Endothelial cell of umbilical vein (primary cell): ENCODE results near the gene HRH2. TPM values are rescaled to one million over a fixed set of nuclear protein-coding genes. Genes with fewer than 3 reads are reported as not detected.

Source experiments
- BruUV-seq: library from RNA; stranded (reverse); fragments of 400-500 nt; replicated peaks from 2 replicates; lab custom pipeline; 2021; lab: Mats Ljungman, UMichigan
- CTCF ChIA-PET: fragments of 300-600, 350-600 bp; sonication (Branson Sonifier 250); formaldehyde crosslinking; loops from one replicate; lab custom pipeline; 2021; ENCODE audit warnings: antibody characterized with exemption, inconsistent platforms; lab: Charles Lee
- POLR2A ChIA-PET: fragments of 300-600, 350-600 bp; sonication (Branson Sonifier 250); formaldehyde crosslinking; loops from one replicate; lab custom pipeline; 2021; ENCODE audit warnings: antibody characterized with exemption, inconsistent platforms; lab: Charles Lee
- DNase-seq: peaks from one replicate; pipeline ENCODE4 v3.0.0-alpha.2; 2011; ENCODE audit warnings: low read depth, low spot score
- FAIRE-seq: peaks from 2 replicates; lab custom pipeline; 2011; peaks lifted over from hg19 to GRCh38; lab: Jason Lieb, UNC
- H2AFZ ChIP-seq: 2 replicates; pipeline ENCODE4 v1.6.0; 2012; ENCODE audit warnings: low read depth, low read length, control low read depth, inconsistent platforms
- H3K27ac ChIP-seq: 2 replicates; pipeline ENCODE4 v1.5.1; 2011; ENCODE audit warnings: low read depth, mild to moderate bottlenecking, control low read depth, low read length, moderate library complexity; ENCODE audit not compliant: insufficient read depth
- H3K27me3 ChIP-seq, 2 experiments: 2 replicates each; pipeline versions ENCODE4 v1.6.0 to v1.6.1; 2011; ENCODE audit warnings: low read length in 2 of 2, mixed read lengths in 1 of 2; ENCODE audit not compliant: control insufficient read depth in 2 of 2, insufficient read depth in 2 of 2
- H3K36me3 ChIP-seq, 2 experiments: 2 replicates in 1 of 2; 3 replicates in 1 of 2; pipeline ENCODE4 v1.5.1; 2011; ENCODE audit warnings: low read length in 2 of 2, mild to moderate bottlenecking in 1 of 2, moderate library complexity in 1 of 2; ENCODE audit not compliant: control insufficient read depth in 2 of 2, insufficient read depth in 2 of 2; ENCODE audit errors: extremely low read depth in 1 of 2
- H3K4me1 ChIP-seq: 3 replicates; pipeline ENCODE4 v1.5.1; 2011; ENCODE audit warnings: mild to moderate bottlenecking, low read length; ENCODE audit not compliant: control insufficient read depth, insufficient read depth; ENCODE audit errors: extremely low read depth
- H3K4me2 ChIP-seq: 2 replicates; pipeline ENCODE4 v1.6.1; 2011; ENCODE audit warnings: low read length, control low read depth, mixed read lengths; ENCODE audit not compliant: insufficient read depth
- H3K4me3 ChIP-seq, 3 experiments: fragments of 200-600 bp in 1 of 3; sonication (generic), shearing (Covaris generic) in 1 of 3; replicated peaks in 1 of 3; 2 replicates each; pipeline ENCODE4 v1.5.1; 2011 to 2016; ENCODE audit warnings: control low read depth in 3 of 3, low read length in 3 of 3, mild to moderate bottlenecking in 2 of 3, inconsistent platforms in 1 of 3, low read depth in 1 of 3, moderate library complexity in 1 of 3; ENCODE audit not compliant: insufficient read depth in 1 of 3
- H3K79me2 ChIP-seq: 2 replicates; pipeline ENCODE4 v1.6.0; 2012; ENCODE audit warnings: low read length, inconsistent platforms; ENCODE audit not compliant: control insufficient read depth, insufficient read depth
- H3K9ac ChIP-seq: replicated peaks from 2 replicates; pipeline ENCODE3; 2011; ENCODE audit warnings: low read length, control low read depth; ENCODE audit not compliant: insufficient read depth; ENCODE audit errors: extremely low read depth
- H3K9me1 ChIP-seq: replicated peaks from 3 replicates; pipeline ENCODE4 v1.6.0; 2011; ENCODE audit warnings: mild to moderate bottlenecking, low read length; ENCODE audit not compliant: control insufficient read depth, insufficient read depth; ENCODE audit errors: extremely low read depth
- H3K9me3 ChIP-seq: replicated peaks from 2 replicates; pipeline ENCODE4 v1.5.1; 2012; ENCODE audit warnings: low read length, inconsistent platforms; ENCODE audit not compliant: control insufficient read depth, insufficient read depth
- H4K20me1 ChIP-seq: replicated peaks from 2 replicates; pipeline ENCODE3; 2011; ENCODE audit warnings: mild to moderate bottlenecking, low read length; ENCODE audit not compliant: control insufficient read depth, insufficient read depth; ENCODE audit errors: extremely low read depth
- CTCF ChIP-seq, 2 donors: IDR thresholded peaks; 1 replicate in 1 of 2; 2 replicates in 1 of 2; pipeline ENCODE4 v1.5.1; 2011; ENCODE audit warnings: low read length in 2 of 2, mild to moderate bottlenecking in 2 of 2, moderate library complexity in 2 of 2, control low read depth in 1 of 2, inconsistent platforms in 1 of 2, low read depth in 1 of 2; ENCODE audit not compliant: insufficient read depth in 1 of 2; ENCODE audit errors: extremely low read depth in 1 of 2
- EZH2 ChIP-seq: IDR thresholded peaks from 2 replicates; pipeline ENCODE4 v1.6.1; 2012; ENCODE audit warnings: borderline replicate concordance, low read depth, mild to moderate bottlenecking, moderate library complexity, low read length, inconsistent platforms; ENCODE audit not compliant: severe bottlenecking
- FOS ChIP-seq: IDR thresholded peaks from 2 replicates; pipeline ENCODE4 v1.6.1; 2011; ENCODE audit warnings: mild to moderate bottlenecking, low read length, moderate library complexity, borderline replicate concordance; ENCODE audit not compliant: insufficient read depth
- GATA2 ChIP-seq: IDR thresholded peaks from 2 replicates; pipeline ENCODE4 v1.7.0; 2011; ENCODE audit warnings: low read depth, mild to moderate bottlenecking, moderate library complexity, mixed read lengths, low read length; ENCODE audit not compliant: insufficient read length, insufficient read depth
- JUN ChIP-seq: IDR thresholded peaks from 2 replicates; pipeline ENCODE4 v1.6.1; 2011; ENCODE audit warnings: borderline replicate concordance, low read depth; ENCODE audit not compliant: insufficient read length, insufficient read depth
- MYC ChIP-seq: IDR thresholded peaks from one replicate; pipeline ENCODE4 v1.6.1; 2011; ENCODE audit warnings: mild to moderate bottlenecking, low read depth, low read length
- POLR2A ChIP-seq: IDR thresholded peaks from 2 replicates; pipeline ENCODE4 v1.6.1; 2012; ENCODE audit warnings: low read depth, mild to moderate bottlenecking, control low read depth, low read length
- POLR2AphosphoS5 ChIP-seq: IDR thresholded peaks from 2 replicates; pipeline ENCODE4 v1.6.1; 2012; ENCODE audit warnings: low read depth, mild to moderate bottlenecking, control low read depth, low read length, moderate library complexity; ENCODE audit not compliant: insufficient read depth
- dilution Hi-C: fragments of 300-500 bp; cut with MboI; formaldehyde crosslinking; loops from one replicate; pipeline ENCODE4 v1.15.0; 2019; ENCODE audit warnings: low sequenced_read_pairs; ENCODE audit not compliant: extremely low pct_ligation_motif_present
- intact Hi-C: fragments of 100-400 bp; cut with micrococcal nuclease; formaldehyde crosslinking; loops from one replicate; pipeline ENCODE4 v1.10.0; 2022
- polyA plus RNA-seq, 4 experiments: library from polyadenylated mRNA; depleted of rRNA in 3 of 4; stranded (reverse) in 3 of 4; unstranded in 1 of 4; fragments of >200 nt; gene quantifications; 2 replicates each; pipeline versions ENCODE4 v1.2.1 to v1.2.3, GENCODE V29; 2011 to 2012; ENCODE audit warnings: missing spikeins in 1 of 4
- total RNA-seq: library from RNA; stranded (reverse); gene quantifications from 2 replicates; pipeline ENCODE4 v1.2.3, GENCODE V29; 2021
- TF ChIP-seq, protein P1 (sequence below): IDR thresholded peaks from 2 replicates; pipeline ENCODE4 v1.6.1; 2011; ENCODE audit not compliant: insufficient read depth, insufficient read length

Gene HRH2
- total and polyA plus RNA-seq, 2 donors (not counting 3 experiments of a cell fraction or from before 2014, with no cell fraction given) = not detected

DNA sequence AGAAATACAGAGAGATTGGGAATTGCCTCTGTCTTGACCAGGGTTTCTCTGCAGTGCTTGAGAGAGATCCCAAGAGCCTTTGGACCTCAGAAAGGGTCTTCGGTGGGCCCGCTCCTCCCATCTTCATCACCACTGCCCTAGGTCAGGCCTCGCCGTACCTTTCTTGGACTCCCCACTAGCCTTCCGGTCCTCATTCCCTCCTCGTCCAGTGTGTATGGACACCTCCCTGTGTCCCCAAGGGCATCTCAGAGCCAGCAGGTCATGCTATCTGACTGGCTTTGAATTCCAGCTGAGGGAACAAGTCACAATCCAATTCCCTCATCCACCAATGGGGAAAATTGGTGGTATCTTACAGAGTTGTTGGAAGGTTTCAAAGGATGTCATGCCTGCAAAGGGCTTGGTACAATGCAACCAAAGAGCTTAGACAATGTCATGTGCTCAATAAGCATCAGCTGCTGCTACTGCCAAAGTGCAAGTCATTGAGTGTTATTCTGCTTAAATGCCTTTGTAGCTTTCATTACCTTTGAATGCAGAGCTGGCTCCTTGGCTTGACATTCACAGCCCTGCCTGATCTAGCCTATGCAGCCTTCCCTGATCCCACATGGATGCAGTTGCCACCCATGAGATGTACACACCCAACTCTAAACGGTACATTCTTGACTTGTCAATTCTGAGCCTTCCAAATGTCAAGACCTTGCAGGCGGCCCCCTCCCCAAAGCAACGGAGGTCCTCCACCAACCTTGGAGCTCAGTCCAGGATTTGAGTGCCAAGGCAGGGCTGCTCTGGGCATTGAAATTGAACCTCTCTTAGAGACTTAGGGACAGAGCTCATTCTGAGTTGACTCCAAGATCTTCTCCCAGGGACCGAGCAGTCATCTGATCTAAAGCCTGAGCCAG lies 58.0 kb downstream of the HRH2 start:
- no peak overlapping the region for H3K4me2 ChIP-seq
- intact Hi-C loops = no loop called here
- H3K4me3 ChIP-seq = no peak overlapping the region
- no peak overlapping the region for H2AFZ ChIP-seq
- no peak overlapping the region for H3K27ac ChIP-seq
- no peaks in the 10 kb centered on the region for H4K20me1 ChIP-seq
- no peaks in the 10 kb centered on the region for H3K36me3 ChIP-seq
- dilution Hi-C loops = no loop called here
- TF ChIP-seq FOS (no peak), EZH2 (no peak), POLR2A (no peak), POLR2AphosphoS5 (no peak), MYC (no peak), CTCF (IDR thresholded peaks at IDR 0.05; ENCODE audit: extremely low read depth in 1 of 2, insufficient read depth in 1 of 2, low read depth in 1 of 2, low read length in 2 of 2) (no peak), GATA2 (no peak), JUN (no peak)
- TF ChIP-seq, protein P1, sequence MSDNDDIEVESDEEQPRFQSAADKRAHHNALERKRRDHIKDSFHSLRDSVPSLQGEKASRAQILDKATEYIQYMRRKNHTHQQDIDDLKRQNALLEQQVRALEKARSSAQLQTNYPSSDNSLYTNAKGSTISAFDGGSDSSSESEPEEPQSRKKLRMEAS = no peak
- BruUV-seq = no TSS peak
- H3K79me2 ChIP-seq = no peaks in the 10 kb centered on the region
- no peaks in the 10 kb centered on the region for H3K4me1 ChIP-seq
- DNase-seq (no peak), FAIRE-seq (no peak)
- H3K9me1 ChIP-seq = no peaks in the 10 kb centered on the region
- CTCF ChIA-PET = no interaction called here
- no peak overlapping the region for H3K9ac ChIP-seq
- no peaks in the 10 kb centered on the region for H3K27me3 ChIP-seq
- POLR2A ChIA-PET = no interaction called here
- no peaks in the 10 kb centered on the region for H3K9me3 ChIP-seq
